ENCODE measurements around the gene OPRL1. TPM values are rescaled to one million over a fixed set of nuclear protein-coding genes. Genes with fewer than 3 reads are reported as not detected.

The OPRL1 gene
- polyA plus RNA-seq, 1 donor = 0.81 TPM

DNA sequence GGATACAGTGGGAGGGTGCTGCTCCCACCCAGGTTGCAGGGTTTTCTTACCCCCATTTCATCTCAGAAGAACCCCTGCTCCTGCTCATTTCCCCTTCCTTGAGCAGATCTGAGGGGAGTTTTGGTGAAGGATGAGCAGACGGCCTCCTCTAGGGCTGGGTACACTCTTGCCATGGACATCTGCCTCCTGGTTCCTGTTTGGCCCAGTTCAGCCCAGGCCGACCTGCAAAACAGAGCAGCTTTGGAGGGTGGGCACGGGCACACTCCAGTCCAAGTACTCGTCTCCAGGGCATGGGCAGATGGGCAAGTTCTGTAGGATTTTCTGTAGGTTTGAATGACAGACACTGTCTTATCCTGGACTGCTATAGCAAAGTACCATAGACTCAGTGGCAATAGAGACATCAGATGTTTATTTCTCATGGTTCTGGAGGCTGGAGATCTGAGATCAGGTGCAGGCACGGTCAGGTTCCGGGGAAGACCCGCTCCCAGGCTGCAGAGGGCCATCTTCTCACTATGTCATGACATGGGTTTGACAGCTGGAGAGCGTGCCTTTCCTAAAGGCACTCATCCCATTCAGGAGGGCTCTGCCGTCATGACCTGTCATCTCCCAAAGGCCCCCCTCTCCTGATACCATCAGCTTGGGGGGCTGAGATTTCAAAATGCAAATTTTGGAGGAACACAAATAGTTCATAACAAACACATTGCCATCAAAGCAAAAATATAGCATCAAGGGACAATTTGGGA lies 21.2 kb downstream of the OPRL1 start:
- no peak for DNase-seq
- no CpG with 5 or more reads among the region's 9 CpGs for WGBS (ENCODE audit: insufficient coverage, low lambda C conversion rate)
- Histone ChIP-seq H3K9me3 (ENCODE audit: control insufficient read depth, low read depth, low read length) (no peaks in the 10 kb centered on the region), H3K27me3 (ENCODE audit: control insufficient read depth, insufficient read depth, low read length) (peaks cover 43% of the 10 kb centered on the region), H3K4me1 (ENCODE audit: control insufficient read depth, insufficient read depth, low read length) (no peaks in the 10 kb centered on the region), H3K36me3 (ENCODE audit: control insufficient read depth, insufficient read depth, low read length) (no peaks in the 10 kb centered on the region), H3K27ac (ENCODE audit: low read length) (no peak overlapping the region), H3K4me3 (ENCODE audit: low read length) (no peak overlapping the region)

DNA sequence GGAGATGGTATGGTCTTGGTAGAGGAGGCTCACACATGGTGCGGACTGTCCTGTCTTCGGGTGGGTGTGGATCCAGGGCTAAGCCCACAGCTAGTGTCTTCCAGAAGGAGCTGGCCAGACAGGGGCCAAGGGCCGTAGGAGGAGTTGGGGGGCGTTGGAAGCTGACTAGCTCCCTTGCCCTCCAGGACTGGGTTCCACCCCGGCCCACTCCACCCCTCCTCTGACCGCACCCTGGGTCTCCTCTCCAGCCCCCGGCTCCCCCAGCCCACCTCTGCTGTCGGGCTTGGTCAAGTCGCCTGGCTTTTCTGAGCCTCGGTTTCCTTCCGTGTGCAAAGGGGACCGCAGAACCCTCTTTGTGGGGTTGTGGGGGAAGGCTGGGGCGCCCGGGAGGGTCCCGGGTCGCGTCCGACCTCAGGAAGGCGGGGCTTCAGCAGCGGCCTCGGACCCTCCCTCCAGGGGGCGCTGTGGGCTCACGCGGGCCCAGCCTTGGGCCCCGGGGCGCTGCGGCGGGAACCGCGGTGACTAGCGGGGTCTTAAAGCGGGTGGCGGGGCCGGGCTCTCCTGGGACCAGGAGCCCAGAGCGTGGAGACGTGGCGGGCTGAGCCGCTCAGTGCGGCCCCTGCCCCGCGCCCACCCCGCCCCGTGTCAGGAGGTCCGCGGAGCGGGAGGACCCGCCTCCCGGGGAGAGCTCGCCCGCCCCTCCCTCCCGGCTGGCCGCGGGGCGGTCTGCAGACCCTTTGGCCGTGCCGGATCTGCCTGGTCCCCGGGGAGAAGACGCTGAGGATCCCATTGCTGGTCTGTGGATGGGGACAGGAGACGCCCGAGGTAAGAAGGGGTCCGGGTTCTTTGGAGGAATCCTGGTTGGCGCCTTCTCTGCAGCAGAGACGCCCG lies 22.1 kb downstream of the OPRL1 start:
- peaks cover 43% of the 10 kb centered on the region for H3K27me3 ChIP-seq (ENCODE audit: control insufficient read depth, insufficient read depth, low read length)

DNA sequence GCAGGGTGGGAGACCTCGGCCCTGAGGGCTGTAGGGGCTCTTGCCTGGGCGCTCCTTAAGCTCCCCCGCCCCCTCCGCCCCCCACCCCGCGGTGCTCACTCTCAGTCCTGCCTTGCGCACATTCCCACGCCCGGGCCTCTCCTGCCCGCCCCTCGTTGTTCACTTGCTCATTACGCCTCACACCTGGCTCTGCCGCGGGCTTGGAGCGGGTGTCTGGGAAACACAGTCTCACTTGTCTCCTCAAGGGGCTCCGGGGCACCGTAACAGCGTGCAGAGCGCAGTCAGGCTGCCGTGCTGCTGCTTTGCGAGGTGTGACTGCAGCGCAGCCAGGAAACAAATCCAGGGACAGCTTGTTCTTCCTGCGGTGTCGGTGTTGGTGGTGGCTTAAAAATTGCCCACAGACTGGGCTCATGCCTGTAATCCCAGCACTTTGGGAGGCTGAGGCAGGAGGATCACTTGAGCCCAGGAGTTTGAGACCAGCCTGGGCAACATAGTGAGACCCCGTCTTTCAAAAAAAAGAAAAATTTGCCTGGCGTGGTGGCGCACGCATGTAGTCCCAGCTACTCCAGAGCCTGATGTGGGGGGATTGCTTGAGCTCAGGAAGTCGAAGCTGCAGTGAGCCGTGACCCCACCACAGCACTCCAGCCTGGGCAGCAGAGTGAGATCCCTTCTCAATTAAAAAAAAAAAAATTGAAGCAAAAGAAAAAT lies 22.9 kb downstream of the OPRL1 start:
- no peak overlapping the region for H3K27ac ChIP-seq (ENCODE audit: low read length)
- no peaks in the 10 kb centered on the region for H3K4me1 ChIP-seq (ENCODE audit: control insufficient read depth, insufficient read depth, low read length)
- 100% methylated on average over 1 of the region's 30 CpGs for WGBS (ENCODE audit: insufficient coverage, low lambda C conversion rate)
- H3K4me3 ChIP-seq (ENCODE audit: low read length) = no peak overlapping the region
- H3K36me3 ChIP-seq (ENCODE audit: control insufficient read depth, insufficient read depth, low read length) = no peaks in the 10 kb centered on the region
- H3K27me3 ChIP-seq (ENCODE audit: control insufficient read depth, insufficient read depth, low read length) = peaks cover 46% of the 10 kb centered on the region
- DNase-seq = no peak
- H3K9me3 ChIP-seq (ENCODE audit: control insufficient read depth, low read depth, low read length) = no peaks in the 10 kb centered on the region

More for the DNA sequence above, 22.1 kb downstream of the OPRL1 start:
- no peak overlapping the region for H3K27ac ChIP-seq (ENCODE audit: low read length)
- no peaks in the 10 kb centered on the region for H3K9me3 ChIP-seq (ENCODE audit: control insufficient read depth, low read depth, low read length)
- no CpG with 5 or more reads among the region's 64 CpGs for WGBS (ENCODE audit: insufficient coverage, low lambda C conversion rate)
- no peaks in the 10 kb centered on the region for H3K4me1 ChIP-seq (ENCODE audit: control insufficient read depth, insufficient read depth, low read length)
- no peaks in the 10 kb centered on the region for H3K36me3 ChIP-seq (ENCODE audit: control insufficient read depth, insufficient read depth, low read length)
- no peak overlapping the region for H3K4me3 ChIP-seq (ENCODE audit: low read length)
- DNase-seq = no peak

DNA sequence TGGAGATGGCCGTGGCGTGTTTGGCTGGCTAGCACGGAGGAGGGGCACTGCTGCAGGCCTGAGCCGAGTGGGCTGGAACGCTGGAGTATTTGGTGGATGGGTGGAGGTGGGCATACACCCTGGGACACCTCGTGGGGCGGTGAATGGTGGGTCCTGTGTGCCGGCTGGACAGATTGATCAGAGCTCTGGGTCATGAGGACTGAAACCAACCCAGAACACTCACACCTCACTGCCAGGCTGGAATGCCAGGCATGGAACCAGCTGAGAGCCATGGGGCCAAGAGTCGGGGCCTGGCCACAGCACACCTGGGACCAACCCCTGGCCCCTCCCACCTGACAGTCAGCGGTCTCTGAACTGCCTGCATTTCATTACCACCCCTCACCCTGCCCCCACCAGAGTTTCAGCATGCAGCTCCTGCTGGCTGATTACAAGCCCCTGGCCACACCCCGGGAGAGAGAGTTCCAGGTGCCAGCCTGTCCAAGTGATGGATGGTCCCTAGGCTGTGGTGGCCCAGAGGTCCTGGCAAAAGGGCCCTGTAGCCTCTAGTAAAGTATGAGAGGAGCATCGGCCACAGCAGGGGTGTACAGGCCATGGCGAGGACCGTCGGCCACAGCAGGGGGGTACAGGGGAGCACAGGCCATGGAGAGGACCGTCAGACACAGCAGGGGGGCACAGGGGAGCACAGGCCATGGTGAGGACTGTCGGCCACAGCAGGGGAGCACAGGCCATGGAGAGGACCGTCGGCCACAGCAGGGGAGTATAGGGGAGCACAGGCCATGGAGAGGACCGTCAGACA lies 24.2 kb downstream of the OPRL1 start:
- Histone ChIP-seq H3K27me3 (ENCODE audit: control insufficient read depth, insufficient read depth, low read length) (peaks cover 51% of the 10 kb centered on the region), H3K36me3 (ENCODE audit: control insufficient read depth, insufficient read depth, low read length) (no peaks in the 10 kb centered on the region), H3K4me1 (ENCODE audit: control insufficient read depth, insufficient read depth, low read length) (no peaks in the 10 kb centered on the region), H3K27ac (ENCODE audit: low read length) (no peak overlapping the region), H3K9me3 (ENCODE audit: control insufficient read depth, low read depth, low read length) (no peaks in the 10 kb centered on the region), H3K4me3 (ENCODE audit: low read length) (no peak overlapping the region)
- no CpG with 5 or more reads among the region's 20 CpGs for WGBS (ENCODE audit: insufficient coverage, low lambda C conversion rate)
- DNase-seq = no peak

DNA sequence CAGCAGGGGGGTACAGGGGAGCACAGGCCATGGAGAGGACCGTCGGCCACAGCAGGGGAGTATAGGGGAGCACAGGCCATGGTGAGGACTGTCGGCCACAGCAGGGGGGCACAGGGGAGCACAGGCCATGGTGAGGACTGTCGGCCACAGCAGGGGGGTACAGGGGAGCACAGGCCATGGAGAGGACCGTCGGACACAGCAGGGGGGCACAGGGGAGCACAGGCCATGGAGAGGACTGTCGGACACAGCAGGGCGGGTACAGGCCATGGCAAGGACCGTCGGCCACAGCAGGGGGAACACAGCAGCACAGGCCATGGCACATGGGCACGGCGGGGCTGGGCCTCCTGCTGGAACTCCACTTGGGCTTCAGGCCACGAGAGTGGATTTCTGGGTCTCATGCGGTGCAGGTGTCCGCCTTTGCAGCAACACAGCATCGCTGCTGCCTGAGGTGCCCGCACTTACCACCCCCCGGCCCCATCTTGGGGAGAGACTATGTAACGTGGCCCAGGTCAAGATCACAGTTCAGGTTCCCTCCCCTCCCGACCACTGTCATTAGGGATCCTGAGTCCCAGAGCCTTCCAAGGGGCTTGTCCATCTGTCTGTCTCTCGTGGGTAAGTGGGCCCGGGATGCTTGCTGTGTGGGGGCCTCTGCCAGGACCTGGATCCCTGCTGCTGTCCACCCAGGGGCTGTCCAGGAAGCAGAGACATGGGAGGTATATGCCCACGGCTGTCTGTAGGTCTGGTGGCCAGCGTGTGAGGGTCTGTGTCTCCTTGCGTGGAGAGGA lies 25.0 kb downstream of the OPRL1 start:
- no peak for DNase-seq

DNA sequence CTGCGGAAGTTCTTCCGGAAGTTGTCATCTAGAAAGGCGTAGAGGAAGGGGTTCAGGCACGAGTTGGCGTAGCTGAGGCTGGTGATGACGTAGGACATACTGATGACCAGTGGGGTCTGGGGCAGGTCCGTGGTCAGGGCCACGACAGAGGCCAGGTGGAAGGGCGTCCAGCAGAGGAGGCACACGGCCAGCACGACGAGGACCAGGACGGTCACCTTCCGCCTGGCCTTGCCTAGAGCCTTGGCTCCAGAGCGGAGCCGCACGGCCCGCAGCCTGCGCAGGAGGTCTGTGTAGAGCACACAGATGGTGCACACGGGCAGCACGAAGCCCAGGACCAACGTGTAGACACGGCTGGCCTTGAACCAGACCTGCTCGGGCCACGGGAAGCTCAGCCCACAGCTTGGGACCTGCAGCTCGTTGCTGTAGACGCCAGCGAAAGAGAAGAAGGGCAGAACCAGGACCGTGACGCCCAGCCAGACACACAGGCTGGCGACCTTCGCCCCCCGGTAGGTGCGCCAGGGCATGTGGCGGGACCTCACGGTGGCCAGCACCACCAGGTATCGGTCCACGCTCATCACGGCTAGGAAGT lies 26.1 kb downstream of the OPRL1 start:
- no CpG with 5 or more reads among the region's 39 CpGs for WGBS (ENCODE audit: insufficient coverage, low lambda C conversion rate)
- peaks cover 41% of the 10 kb centered on the region for H3K27me3 ChIP-seq (ENCODE audit: control insufficient read depth, insufficient read depth, low read length)

More for the DNA sequence above, 25.0 kb downstream of the OPRL1 start:
- H3K27me3 ChIP-seq (ENCODE audit: control insufficient read depth, insufficient read depth, low read length) = peaks cover 51% of the 10 kb centered on the region
- no peak overlapping the region for H3K4me3 ChIP-seq (ENCODE audit: low read length)
- H3K4me1 ChIP-seq (ENCODE audit: control insufficient read depth, insufficient read depth, low read length) = no peaks in the 10 kb centered on the region
- no CpG with 5 or more reads among the region's 25 CpGs for WGBS (ENCODE audit: insufficient coverage, low lambda C conversion rate)
- no peaks in the 10 kb centered on the region for H3K36me3 ChIP-seq (ENCODE audit: control insufficient read depth, insufficient read depth, low read length)
- H3K27ac ChIP-seq (ENCODE audit: low read length) = no peak overlapping the region
- no peaks in the 10 kb centered on the region for H3K9me3 ChIP-seq (ENCODE audit: control insufficient read depth, low read depth, low read length)

DNA sequence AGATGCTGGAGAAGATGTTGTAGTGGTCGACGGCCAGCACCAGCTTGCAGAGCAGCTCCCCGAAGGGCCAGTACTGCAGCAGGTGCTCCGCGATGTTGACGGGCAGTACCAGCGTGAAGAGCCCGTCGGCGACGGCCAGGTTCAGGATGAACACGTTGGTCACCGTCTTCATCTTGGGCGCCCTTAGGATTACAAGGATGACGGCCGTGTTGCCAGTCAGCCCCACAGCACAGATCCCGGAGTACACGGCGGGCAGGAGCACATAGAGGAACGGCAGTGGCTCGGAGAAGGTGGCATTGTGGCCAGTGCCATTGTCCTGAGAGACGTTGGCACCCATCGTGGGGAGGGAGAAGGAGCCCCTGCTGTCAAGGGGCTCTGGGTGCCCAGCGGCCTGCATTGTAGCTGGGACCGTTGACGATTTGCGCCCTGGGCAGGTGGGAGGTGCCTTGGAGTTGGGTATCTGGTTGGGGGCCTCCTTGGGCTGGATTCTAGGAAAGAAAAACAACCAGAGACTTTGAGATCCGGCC lies 26.6 kb downstream of the OPRL1 start:
- no peaks in the 10 kb centered on the region for H3K9me3 ChIP-seq (ENCODE audit: control insufficient read depth, low read depth, low read length)
- H3K27me3 ChIP-seq (ENCODE audit: control insufficient read depth, insufficient read depth, low read length) = peaks cover 36% of the 10 kb centered on the region
- WGBS (ENCODE audit: insufficient coverage, low lambda C conversion rate) = 80% methylated on average over 1 of the region's 28 CpGs
- no peaks in the 10 kb centered on the region for H3K36me3 ChIP-seq (ENCODE audit: control insufficient read depth, insufficient read depth, low read length)
- H3K27ac ChIP-seq (ENCODE audit: low read length) = no peak overlapping the region
- no peak overlapping the region for H3K4me3 ChIP-seq (ENCODE audit: low read length)
- no peaks in the 10 kb centered on the region for H3K4me1 ChIP-seq (ENCODE audit: control insufficient read depth, insufficient read depth, low read length)
- DNase-seq = no peak

More for the DNA sequence above, 26.1 kb downstream of the OPRL1 start:
- DNase-seq = no peak
- H3K4me3 ChIP-seq (ENCODE audit: low read length) = no peak overlapping the region
- H3K4me1 ChIP-seq (ENCODE audit: control insufficient read depth, insufficient read depth, low read length) = no peaks in the 10 kb centered on the region
- H3K27ac ChIP-seq (ENCODE audit: low read length) = no peak overlapping the region
- no peaks in the 10 kb centered on the region for H3K36me3 ChIP-seq (ENCODE audit: control insufficient read depth, insufficient read depth, low read length)
- H3K9me3 ChIP-seq (ENCODE audit: control insufficient read depth, low read depth, low read length) = no peaks in the 10 kb centered on the region

DNA sequence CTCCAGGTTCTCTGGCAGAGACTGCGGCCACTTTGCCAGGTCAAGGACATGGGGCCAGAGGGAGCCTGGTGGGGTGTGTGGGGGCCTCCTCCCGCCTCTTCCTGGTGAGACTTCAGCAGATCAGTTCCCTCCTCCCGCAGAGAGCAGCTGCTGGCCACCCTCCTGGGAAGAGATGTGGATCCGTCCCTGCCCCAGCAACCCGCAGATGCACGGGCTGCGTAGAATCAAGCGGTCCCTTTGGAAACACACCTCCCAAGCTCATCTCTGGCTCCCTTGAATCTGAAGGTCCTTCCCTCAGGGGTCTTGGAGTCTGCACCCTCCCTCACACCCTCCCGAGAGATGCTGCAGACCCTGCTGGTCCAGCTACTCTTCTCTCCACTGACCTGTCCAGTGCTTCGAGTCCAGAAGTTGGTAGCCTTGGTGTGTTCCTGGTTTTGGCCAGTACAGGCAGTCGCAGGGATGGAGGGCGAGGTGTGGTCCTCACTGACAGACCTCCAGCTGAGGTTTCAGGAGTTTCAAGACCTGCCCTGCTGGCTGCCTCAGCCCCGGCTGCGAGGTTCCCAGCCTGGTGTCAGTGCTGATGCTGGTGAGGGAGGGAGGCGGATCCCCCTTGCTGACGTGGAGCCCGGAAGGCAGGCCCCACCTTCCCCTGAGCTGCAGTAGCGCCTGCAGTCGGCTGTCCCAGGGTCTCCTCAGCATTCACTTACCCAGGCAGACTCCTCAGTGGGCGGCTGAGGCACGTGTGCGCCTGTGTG lies 27.3 kb downstream of the OPRL1 start, which contains the start of gene NPBWR2:
Gene NPBWR2, minus strand, starts transcription at position 585 of the 755 bp plus-strand sequence. CDS start 734 bp downstream, outside the sequence.
- DNase-seq = no peak
- peaks cover 29% of the 10 kb centered on the region for H3K27me3 ChIP-seq (ENCODE audit: control insufficient read depth, insufficient read depth, low read length)
- H3K9me3 ChIP-seq (ENCODE audit: control insufficient read depth, low read depth, low read length) = no peaks in the 10 kb centered on the region
- no peaks in the 10 kb centered on the region for H3K4me1 ChIP-seq (ENCODE audit: control insufficient read depth, insufficient read depth, low read length)
- H3K4me3 ChIP-seq (ENCODE audit: low read length) = no peak within 1 kb of the TSS
- no peaks in the 10 kb centered on the region for H3K36me3 ChIP-seq (ENCODE audit: control insufficient read depth, insufficient read depth, low read length)
- no CpG with 5 or more reads among the region's 22 CpGs for WGBS (ENCODE audit: insufficient coverage, low lambda C conversion rate)
- H3K27ac ChIP-seq (ENCODE audit: low read length) = no peak within 1 kb of the TSS

Measured in large intestine (tissue), 3 donors.